Thyroid gland (tissue), 4 donors: ENCODE measurements around the gene GAL3ST1. TPM values are rescaled to one million over a fixed set of nuclear protein-coding genes. Genes with fewer than 3 reads are reported as not detected.

Source experiments
- DNase-seq, 2 donors: peaks; one replicate each; pipeline ENCODE4 v3.0.0-alpha.2; 2019
- H3K27ac ChIP-seq, 3 donors: fragments of 200-600 bp; sonication (generic); 1 replicate in 2 of 3; 2 replicates in 1 of 3; pipeline ENCODE4 v1.5.1; 2016 to 2019; ENCODE audit warnings: mild to moderate bottlenecking in 1 of 3, moderate library complexity in 1 of 3
- H3K27me3 ChIP-seq: fragments of 200-600 bp; sonication (generic); one replicate; pipeline ENCODE4 v1.5.1; 2019
- H3K36me3 ChIP-seq, 2 donors: fragments of 200-600 bp; sonication (generic); one replicate each; pipeline ENCODE4 v1.5.1; 2016 to 2019
- H3K4me1 ChIP-seq, 2 donors: fragments of 200-600 bp; sonication (generic); one replicate each; pipeline ENCODE4 v1.5.1; 2017 to 2019
- H3K4me3 ChIP-seq, 3 donors: fragments of 200-600 bp; sonication (generic); replicated peaks in 1 of 3; 1 replicate in 2 of 3; 2 replicates in 1 of 3; pipeline ENCODE4 v1.5.1; 2016; ENCODE audit warnings: mild to moderate bottlenecking in 1 of 3
- H3K9me3 ChIP-seq: fragments of 200-600 bp; sonication (generic); one replicate; pipeline ENCODE4 v1.5.1; 2017
- POLR2A ChIP-seq, 2 donors: fragments of 450-650 bp; IDR thresholded peaks; one replicate each; pipeline ENCODE4 v1.6.1; 2017; ENCODE audit warnings: antibody characterized with exemption in 2 of 2, mild to moderate bottlenecking in 2 of 2, moderate library complexity in 1 of 2
- WGBS, 2 donors: methylation state at CpG; one replicate each; pipeline ENCODE4 v1.1.5; 2017; 5-methylcytosine and 5-hydroxymethylcytosine counted together
- intact Hi-C: fragments of 100-400 bp; cut with DNase I; formaldehyde crosslinking; loops from one replicate; pipeline ENCODE4 v1.15.1; 2023
- total RNA-seq, 4 donors: library from RNA; depleted of rRNA; stranded (reverse); fragments of >200 nt; gene quantifications; one replicate each; pipeline ENCODE4 v1.2.3, GENCODE V29; 2016
- TF ChIP-seq, protein P1 (sequence below), 6 experiments: fragments of 200-600 bp in 3 of 6; fragments of 450-650 bp in 3 of 6; sonication (generic) in 3 of 6; IDR thresholded peaks; one replicate each; pipeline ENCODE4 v1.5.1; 2016 to 2019; ENCODE audit warnings: antibody characterized with exemption in 6 of 6, mild to moderate bottlenecking in 2 of 6, inconsistent platforms in 1 of 6, moderate library complexity in 1 of 6

The GAL3ST1 gene
- total RNA-seq, 4 donors from 2014 or later, result 0.50 to 1.4 (median 0.67) TPM; not detected in 1

DNA sequence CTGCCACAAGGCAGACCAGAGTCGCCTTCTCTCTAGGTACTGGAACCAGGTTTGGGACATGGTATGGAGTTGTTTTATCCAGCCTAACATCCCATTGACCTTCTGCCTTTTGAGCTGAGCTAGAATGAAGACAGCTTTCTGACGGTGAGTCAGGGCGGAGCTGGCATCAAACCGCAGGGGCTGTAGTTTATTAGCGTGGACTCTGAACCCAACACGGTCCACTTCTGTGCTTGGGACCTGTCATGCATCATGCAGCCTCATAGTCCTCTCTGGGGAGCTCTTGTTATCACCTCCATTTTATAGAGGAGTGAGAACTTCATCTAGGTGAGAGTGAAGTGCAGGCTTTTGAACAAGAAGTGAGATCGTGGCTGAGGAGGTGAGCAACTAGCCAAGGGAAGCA, 8.3 kb downstream of the GAL3ST1 start:
- WGBS, 2 donors, result 76 to 82% methylated on average over 7 of the region's 7 CpGs
- Histone ChIP-seq H3K36me3 (no peaks in the 10 kb centered on the region), H3K4me3 (no peak overlapping the region), H3K9me3 (no peaks in the 10 kb centered on the region), H3K27me3 (no peaks in the 10 kb centered on the region), H3K4me1 (no peaks in the 10 kb centered on the region), H3K27ac (no peak overlapping the region)
- TF ChIP-seq, protein P1, sequence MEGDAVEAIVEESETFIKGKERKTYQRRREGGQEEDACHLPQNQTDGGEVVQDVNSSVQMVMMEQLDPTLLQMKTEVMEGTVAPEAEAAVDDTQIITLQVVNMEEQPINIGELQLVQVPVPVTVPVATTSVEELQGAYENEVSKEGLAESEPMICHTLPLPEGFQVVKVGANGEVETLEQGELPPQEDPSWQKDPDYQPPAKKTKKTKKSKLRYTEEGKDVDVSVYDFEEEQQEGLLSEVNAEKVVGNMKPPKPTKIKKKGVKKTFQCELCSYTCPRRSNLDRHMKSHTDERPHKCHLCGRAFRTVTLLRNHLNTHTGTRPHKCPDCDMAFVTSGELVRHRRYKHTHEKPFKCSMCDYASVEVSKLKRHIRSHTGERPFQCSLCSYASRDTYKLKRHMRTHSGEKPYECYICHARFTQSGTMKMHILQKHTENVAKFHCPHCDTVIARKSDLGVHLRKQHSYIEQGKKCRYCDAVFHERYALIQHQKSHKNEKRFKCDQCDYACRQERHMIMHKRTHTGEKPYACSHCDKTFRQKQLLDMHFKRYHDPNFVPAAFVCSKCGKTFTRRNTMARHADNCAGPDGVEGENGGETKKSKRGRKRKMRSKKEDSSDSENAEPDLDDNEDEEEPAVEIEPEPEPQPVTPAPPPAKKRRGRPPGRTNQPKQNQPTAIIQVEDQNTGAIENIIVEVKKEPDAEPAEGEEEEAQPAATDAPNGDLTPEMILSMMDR (IDR thresholded peaks at IDR 0.05), result no peak
- TF ChIP-seq POLR2A (IDR thresholded peaks at IDR 0.05), result no peak
- DNase-seq, result no peak
- intact Hi-C loops, result no loop called here

DNA sequence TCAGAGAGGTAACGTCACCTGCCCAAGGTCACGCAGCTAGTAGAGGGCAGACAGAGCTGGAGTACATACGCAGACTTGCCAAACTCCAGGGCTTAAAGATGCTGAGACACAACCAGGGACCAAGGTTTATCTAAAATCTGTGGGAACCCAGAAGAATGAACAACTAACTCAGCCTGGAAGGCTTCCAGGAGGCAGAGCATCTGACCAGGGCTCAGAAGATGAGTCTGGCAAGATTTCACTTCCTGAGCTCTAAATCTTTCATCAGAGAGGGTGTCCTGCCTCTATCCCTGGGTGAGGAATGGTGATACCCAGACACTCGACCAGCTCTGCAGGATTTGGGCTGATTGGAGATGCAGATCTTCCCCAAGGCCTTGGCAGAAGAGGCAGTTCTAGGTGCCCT, 9.1 kb downstream of the GAL3ST1 start:
- WGBS, 2 donors, result 81 to 98% methylated on average over 3 to 4 of the region's 4 CpGs
- Histone ChIP-seq H3K4me3 (no peak overlapping the region), H3K27ac (no peak overlapping the region), H3K9me3 (no peaks in the 10 kb centered on the region), H3K27me3 (no peaks in the 10 kb centered on the region), H3K36me3 (no peaks in the 10 kb centered on the region), H3K4me1 (no peaks in the 10 kb centered on the region)
- TF ChIP-seq, protein P1 (IDR thresholded peaks at IDR 0.05), result no peak
- TF ChIP-seq POLR2A (IDR thresholded peaks at IDR 0.05), result no peak
- intact Hi-C loops, result no loop called here
- DNase-seq, result no peak

DNA sequence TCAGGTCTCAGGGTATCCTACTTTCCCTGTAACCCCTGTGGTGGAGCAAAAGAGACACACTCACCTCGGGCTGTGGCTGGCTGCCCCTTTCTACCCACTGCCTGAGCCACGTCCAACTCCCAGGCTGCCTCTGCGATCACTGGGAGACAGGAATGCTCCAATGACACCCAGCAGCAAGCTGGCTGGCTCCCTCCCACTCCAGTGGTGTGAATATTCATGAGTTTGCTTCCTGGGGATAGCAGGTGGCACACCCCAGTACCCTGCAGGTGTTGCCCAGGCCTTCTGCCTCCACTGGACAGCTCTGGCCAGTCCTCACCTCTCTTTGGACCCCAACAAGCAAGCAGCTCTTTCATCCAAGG, 9.7 kb downstream of the GAL3ST1 start:
- no peaks in the 10 kb centered on the region for H3K36me3 ChIP-seq

DNA sequence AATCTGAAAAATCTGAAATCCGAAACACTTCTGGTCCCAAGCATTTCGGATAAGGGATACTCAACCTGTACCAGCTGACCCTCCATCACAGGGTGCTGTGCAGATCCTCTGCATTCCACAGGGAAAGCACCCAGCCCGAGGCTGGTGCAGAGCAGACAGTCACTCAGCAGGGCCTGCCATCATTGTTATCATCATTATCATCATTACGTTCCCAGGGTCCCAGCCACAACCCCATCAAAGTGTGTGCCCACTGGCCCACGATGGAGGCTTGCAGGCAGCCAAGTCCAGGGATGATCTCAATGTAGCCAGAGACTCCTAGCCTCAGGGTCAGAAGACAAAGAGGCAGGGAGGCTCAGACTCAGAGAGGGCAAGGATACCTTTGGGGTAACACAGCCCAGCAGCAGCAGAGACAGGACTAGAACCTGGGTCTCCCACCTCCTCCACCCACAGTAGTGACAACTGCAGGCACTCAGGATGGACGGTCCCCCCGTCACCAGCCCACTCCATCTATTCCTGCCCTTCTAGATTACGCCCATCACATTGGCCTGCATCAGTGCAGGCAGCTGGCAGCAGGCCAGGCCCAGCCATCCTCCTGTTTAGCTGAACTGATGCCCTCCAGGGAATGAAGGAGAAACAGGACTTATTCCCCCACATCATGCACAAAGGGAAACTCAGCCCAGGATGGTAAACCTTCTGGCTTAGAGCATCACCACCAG, 10.3 kb downstream of the GAL3ST1 start:
- Histone ChIP-seq H3K4me1 (no peaks in the 10 kb centered on the region), H3K4me3 (no peak overlapping the region), H3K27ac (no peak overlapping the region), H3K27me3 (no peaks in the 10 kb centered on the region), H3K36me3 (no peaks in the 10 kb centered on the region), H3K9me3 (no peaks in the 10 kb centered on the region)
- intact Hi-C loops, result no loop called here
- 72 to 81% methylated on average over 7 to 8 of the region's 8 CpGs for WGBS, 2 donors
- TF ChIP-seq, protein P1 (IDR thresholded peaks at IDR 0.05), result no peak
- TF ChIP-seq POLR2A (IDR thresholded peaks at IDR 0.05), result no peak
- DNase-seq, result no peak

More for the DNA sequence above, 9.7 kb downstream of the GAL3ST1 start:
- no peak overlapping the region for H3K27ac ChIP-seq
- WGBS, 2 donors, result 28 to 30% methylated on average over 3 of the region's 3 CpGs
- H3K4me3 ChIP-seq, result no peak overlapping the region
- no peaks in the 10 kb centered on the region for H3K4me1 ChIP-seq
- DNase-seq, result no peak
- intact Hi-C loops, result no loop called here
- no peaks in the 10 kb centered on the region for H3K9me3 ChIP-seq
- H3K27me3 ChIP-seq, result no peaks in the 10 kb centered on the region
- TF ChIP-seq POLR2A (IDR thresholded peaks at IDR 0.05), result no peak
- TF ChIP-seq, protein P1 (IDR thresholded peaks at IDR 0.05), result no peak

DNA sequence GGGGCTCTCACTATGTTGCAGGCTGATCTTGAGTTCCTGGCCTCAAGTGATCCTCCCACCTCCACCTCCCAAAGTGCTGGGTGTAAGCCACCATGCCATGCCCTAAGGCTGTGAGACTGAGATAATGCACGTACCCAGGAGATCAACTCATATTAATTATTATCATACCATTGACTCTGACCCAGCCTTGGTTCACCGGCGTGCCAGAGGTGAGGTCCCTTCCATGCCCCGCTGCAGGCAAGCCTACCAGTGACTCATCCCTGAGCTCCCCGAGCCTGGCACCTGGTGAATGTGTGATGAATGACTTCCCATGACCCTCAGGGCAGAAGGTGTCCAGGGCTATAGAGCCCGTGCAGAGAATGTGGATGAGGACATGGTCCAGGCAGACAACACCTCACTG, 12.1 kb downstream of the GAL3ST1 start:
- no peak for DNase-seq
- intact Hi-C loops, result no loop called here
- no peaks in the 10 kb centered on the region for H3K27me3 ChIP-seq
- 85 to 88% methylated on average over 6 of the region's 6 CpGs for WGBS, 2 donors
- no peaks in the 10 kb centered on the region for H3K9me3 ChIP-seq
- no peaks in the 10 kb centered on the region for H3K4me1 ChIP-seq
- no peak overlapping the region for H3K4me3 ChIP-seq
- no peaks in the 10 kb centered on the region for H3K36me3 ChIP-seq
- TF ChIP-seq, protein P1 (IDR thresholded peaks at IDR 0.05), result no peak
- TF ChIP-seq POLR2A (IDR thresholded peaks at IDR 0.05), result no peak
- no peak overlapping the region for H3K27ac ChIP-seq
